ENCODE results near the gene ELOVL5.

- TF ChIP-seq POLR2AphosphoS5 (IDR thresholded peaks at IDR 0.05; ENCODE audit: low read depth, low read length) (no peak), REST (IDR thresholded peaks at IDR 0.05; ENCODE audit: insufficient read depth in 1 of 2, low read depth in 2 of 2, low read length in 2 of 2) (no peak), SIN3A (IDR thresholded peaks at IDR 0.05; ENCODE audit: borderline replicate concordance, insufficient read depth, low read length) (no peak)
Measured at GRCh38 chr6:53343092-53343491, 5.7 kb downstream of the ELOVL5 start.
